ENCODE results near the gene UBAC2. TPM values are rescaled to one million over a fixed set of nuclear protein-coding genes. Genes with fewer than 3 reads are reported as not detected.

Gene UBAC2
- total and polyA plus RNA-seq, 11 donors = 32.6 to 66.9 (median 48.5) TPM

DNA sequence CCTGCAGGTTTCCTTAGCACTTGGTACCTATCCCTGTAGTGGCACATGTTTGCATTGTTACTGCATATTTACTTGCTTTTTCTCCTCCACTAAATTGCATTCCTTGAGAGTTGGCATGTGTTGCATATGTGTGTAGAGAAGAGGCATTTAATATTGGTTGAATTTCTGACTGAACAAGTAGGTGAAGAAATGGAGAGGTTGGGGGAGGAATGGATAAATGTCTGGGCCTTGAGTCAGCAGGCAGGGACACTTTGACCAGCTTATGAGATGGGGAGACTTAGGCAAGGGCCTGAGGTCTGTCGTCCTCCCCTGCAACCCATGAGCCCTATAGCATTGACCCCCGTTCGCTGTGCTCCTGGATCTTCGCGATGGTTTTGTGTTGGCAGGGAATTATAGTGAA is 59.6 kb downstream of the UBAC2 start:
- intact Hi-C loops (cut with DNase I) = loop anchor here in 2 of 10 donors (5.0 kb wide), 2 partner anchors 53 to 68 kb away; no protein-coding TSS in a partner anchor
- Histone ChIP-seq H3K36me3 (peaks cover 0 to 19% (median 3%) of the 10 kb centered on the region in 9 donors), H3K27ac (no peak overlapping the region), H3K4me3 (no peak overlapping the region), H3K4me1 (peaks cover 0 to 63% (median 12%) of the 10 kb centered on the region in 12 donors), H3K27me3 (no peaks in the 10 kb centered on the region), H3K9me3 (no peaks in the 10 kb centered on the region)
- WGBS, 4 donors = 90 to 93% (median 92%) methylated on average over 5 of the region's 5 CpGs
- ATAC-seq (no peak), DNase-seq (no peak)
- no peak for TF ChIP-seq POLR2A (IDR thresholded peaks at IDR 0.05)

DNA sequence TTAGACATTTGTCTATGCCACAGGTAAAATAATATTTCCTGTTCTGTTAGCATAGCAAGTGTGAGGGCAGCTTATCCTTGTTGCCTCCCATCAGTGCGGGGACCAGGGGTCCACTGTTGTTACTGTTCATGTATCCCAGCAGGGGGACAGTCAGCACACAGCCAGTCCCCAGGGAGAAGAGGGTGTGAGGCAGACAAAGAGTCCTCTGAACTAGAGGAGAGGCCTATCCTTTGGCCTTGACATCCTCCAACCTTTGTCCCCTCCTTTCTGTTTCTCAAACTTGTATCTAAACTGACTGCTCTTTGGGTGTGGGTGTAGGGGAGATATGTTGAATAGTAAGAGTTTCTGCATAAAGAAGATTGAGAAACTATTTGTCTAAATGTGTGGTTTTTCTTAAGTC is 60.4 kb downstream of the UBAC2 start:
- 95 to 100% (median 98%) methylated on average over 1 of the region's 1 CpG for WGBS, 4 donors
- H3K9me3 ChIP-seq = no peaks in the 10 kb centered on the region
- H3K4me3 ChIP-seq = no peak overlapping the region
- DNase-seq (no peak), ATAC-seq (no peak)
- H3K27me3 ChIP-seq = no peaks in the 10 kb centered on the region
- peaks cover 0 to 57% (median 12%) of the 10 kb centered on the region in 12 donors for H3K4me1 ChIP-seq
- no peak for TF ChIP-seq POLR2A (IDR thresholded peaks at IDR 0.05)
- peaks cover 0 to 11% (median 0%) of the 10 kb centered on the region in 9 donors for H3K36me3 ChIP-seq
- intact Hi-C loops (cut with DNase I) = loop anchor here in 2 of 10 donors (5.0 kb wide), 2 partner anchors 54 to 69 kb away; no protein-coding TSS in a partner anchor
- H3K27ac ChIP-seq = no peak overlapping the region

DNA sequence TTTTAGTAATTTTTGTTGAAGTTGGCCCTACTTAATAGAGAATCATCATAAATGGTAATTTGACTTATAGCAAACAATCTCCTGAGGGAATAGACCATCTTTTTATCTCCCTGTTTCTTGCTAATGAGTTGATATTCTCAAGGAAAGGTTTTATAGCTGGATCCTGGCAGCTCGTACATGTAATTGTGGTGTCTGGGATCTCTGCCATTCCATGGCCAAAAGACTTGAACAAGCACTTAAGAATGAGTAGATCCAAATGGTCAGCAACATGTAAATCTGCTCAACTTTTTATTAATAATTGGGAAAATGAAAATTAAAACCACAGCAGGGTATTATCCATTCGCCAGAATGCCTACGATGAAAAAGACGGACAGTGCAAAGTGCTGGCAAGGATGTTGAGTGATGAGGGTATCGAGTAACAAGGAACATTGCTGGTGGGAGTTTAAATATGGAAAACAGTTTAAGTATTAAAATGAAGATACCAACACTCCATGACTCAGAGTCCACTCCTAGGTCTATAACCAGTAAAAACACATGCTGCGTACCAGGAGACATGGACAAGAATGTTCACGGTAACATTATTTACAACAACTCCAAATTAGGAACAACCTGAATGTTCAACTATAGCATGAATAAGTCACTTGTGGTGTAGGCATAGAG is 62.6 kb downstream of the UBAC2 start:
- Histone ChIP-seq H3K9me3 (no peaks in the 10 kb centered on the region), H3K4me1 (peaks cover 0 to 35% (median 9%) of the 10 kb centered on the region in 12 donors), H3K4me3 (no peak overlapping the region), H3K27me3 (no peaks in the 10 kb centered on the region), H3K27ac (peak overlapping the region in 1 of 12 donors; percentile 25), H3K36me3 (peaks cover 0 to 8% (median 3%) of the 10 kb centered on the region in 9 donors)
- DNase-seq = no peak
- no peak for ATAC-seq
- TF ChIP-seq, protein P1, sequence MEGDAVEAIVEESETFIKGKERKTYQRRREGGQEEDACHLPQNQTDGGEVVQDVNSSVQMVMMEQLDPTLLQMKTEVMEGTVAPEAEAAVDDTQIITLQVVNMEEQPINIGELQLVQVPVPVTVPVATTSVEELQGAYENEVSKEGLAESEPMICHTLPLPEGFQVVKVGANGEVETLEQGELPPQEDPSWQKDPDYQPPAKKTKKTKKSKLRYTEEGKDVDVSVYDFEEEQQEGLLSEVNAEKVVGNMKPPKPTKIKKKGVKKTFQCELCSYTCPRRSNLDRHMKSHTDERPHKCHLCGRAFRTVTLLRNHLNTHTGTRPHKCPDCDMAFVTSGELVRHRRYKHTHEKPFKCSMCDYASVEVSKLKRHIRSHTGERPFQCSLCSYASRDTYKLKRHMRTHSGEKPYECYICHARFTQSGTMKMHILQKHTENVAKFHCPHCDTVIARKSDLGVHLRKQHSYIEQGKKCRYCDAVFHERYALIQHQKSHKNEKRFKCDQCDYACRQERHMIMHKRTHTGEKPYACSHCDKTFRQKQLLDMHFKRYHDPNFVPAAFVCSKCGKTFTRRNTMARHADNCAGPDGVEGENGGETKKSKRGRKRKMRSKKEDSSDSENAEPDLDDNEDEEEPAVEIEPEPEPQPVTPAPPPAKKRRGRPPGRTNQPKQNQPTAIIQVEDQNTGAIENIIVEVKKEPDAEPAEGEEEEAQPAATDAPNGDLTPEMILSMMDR (IDR thresholded peaks at IDR 0.05) = no peak
- TF ChIP-seq POLR2A (IDR thresholded peaks at IDR 0.05) = no peak
- 79 to 85% (median 82%) methylated on average over 7 of the region's 7 CpGs for WGBS, 4 donors
- intact Hi-C loops (cut with DNase I) = loop anchor here in 2 of 10 donors (5.0 kb wide), 2 partner anchors 56 to 71 kb away; no protein-coding TSS in a partner anchor

DNA sequence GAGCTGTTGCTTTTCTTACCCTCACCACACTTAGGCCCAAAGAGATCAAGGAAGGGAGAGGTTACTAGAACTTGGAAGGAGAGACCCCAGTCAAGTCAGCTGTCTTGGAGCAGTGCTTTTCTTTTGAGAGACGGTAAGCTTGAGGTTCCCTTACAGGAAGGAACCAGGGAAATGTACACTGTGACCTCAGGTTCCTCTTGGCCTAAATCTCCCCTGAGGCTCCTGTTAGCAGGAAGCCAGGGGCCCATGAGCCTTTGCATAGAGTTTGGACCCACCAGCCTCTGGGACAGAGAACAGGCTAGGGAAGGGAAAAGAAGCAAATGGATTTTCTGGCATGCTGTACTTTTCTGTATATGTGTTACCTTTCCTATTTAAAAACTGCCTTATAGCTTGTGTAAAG is 63.4 kb downstream of the UBAC2 start:
- Histone ChIP-seq H3K36me3 (peaks cover 0 to 8% (median 3%) of the 10 kb centered on the region in 9 donors), H3K9me3 (no peaks in the 10 kb centered on the region), H3K4me3 (no peak overlapping the region), H3K27me3 (no peaks in the 10 kb centered on the region), H3K4me1 (peaks cover 0 to 29% (median 10%) of the 10 kb centered on the region in 12 donors), H3K27ac (peak overlapping the region in 1 of 12 donors; percentile 25)
- TF ChIP-seq, protein P1 (IDR thresholded peaks at IDR 0.05) = no peak
- no peak for TF ChIP-seq POLR2A (IDR thresholded peaks at IDR 0.05)
- 26 to 60% (median 39%) methylated on average over 1 of the region's 1 CpG for WGBS, 4 donors
- ATAC-seq (peak in 1 of 4 donors; percentile 36), DNase-seq (no peak)
- intact Hi-C loops (cut with DNase I) = loop anchor here in 6 of 10 donors (2.0 to 5.0 kb wide), 4 partner anchors 57 to 87 kb away; no protein-coding TSS in a partner anchor

DNA sequence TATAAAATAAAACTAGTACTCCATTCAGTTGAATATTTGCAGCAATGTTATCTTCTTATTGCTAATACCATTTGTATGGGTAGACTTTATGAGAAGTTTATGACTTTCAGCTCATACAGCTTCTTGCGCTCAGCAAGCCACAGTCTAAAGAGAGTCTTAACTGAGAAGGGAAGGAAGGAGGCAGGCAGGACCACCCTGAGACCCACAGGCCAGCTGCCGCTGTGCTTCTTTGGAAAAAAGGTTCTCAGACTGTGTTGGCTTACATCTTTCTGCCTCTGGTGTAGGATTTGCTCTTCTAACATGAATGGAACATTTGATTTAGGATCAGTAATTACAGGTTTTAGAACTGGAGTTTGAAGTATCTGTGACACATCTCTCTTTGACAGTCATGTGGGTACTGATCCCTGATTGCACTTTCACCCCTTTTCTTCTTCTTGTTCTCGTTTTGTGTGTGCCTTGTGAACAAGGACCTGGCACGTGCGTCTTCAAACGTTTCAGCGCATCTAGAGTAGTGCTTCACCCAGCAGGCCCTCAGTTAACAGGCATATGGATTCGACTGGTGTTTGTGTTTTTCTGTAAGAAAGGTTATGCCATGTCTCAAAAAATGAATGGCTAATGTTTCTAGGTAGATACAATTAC is 64.6 kb downstream of the UBAC2 start:
- no peak for DNase-seq
- Histone ChIP-seq H3K4me1 (peaks cover 0 to 29% (median 10%) of the 10 kb centered on the region in 12 donors), H3K9me3 (no peaks in the 10 kb centered on the region), H3K27me3 (no peaks in the 10 kb centered on the region), H3K27ac (no peak overlapping the region), H3K36me3 (peaks cover 0 to 6% (median 0%) of the 10 kb centered on the region in 9 donors), H3K4me3 (no peak overlapping the region)
- intact Hi-C loops (cut with DNase I) = loop anchor here in 6 of 10 donors (2.0 to 5.0 kb wide), 5 partner anchors 63 to 172 kb away; partner anchors contain the start of gene UBAC2 (in 1 of the 6)
- ATAC-seq = no peak
- TF ChIP-seq, protein P1 (IDR thresholded peaks at IDR 0.05) = no peak
- no peak for TF ChIP-seq POLR2A (IDR thresholded peaks at IDR 0.05)
- WGBS, 4 donors = 81 to 83% (median 82%) methylated on average over 8 of the region's 8 CpGs

Data from heart left ventricle (tissue), 16 donors.